GM21825 (cell line): ENCODE results near the gene FLYWCH2.
"Not testable (repeated sequence)": the region's sequence is repeated elsewhere in the genome, so short reads cannot be mapped to it uniquely, and the experiment has no call there.

Experiments used
- ATAC-seq: cut with Tn5 transposase; IDR thresholded peaks from one replicate; pipeline ENCODE4 v1.9.1; 2021; ENCODE audit warnings: mild to moderate bottlenecking, moderate library complexity; ENCODE audit not compliant: unreplicated experiment

Gene FLYWCH2

GRCh38 chr16:2912330-2913199 lies 29.6 kb downstream of the FLYWCH2 start:
- peak; percentile 8 for ATAC-seq

GRCh38 chr16:2913603-2914002 lies 30.6 kb downstream of the FLYWCH2 start:
- no peak for ATAC-seq

- no peak for ATAC-seq
Observed at GRCh38 chr16:2914233-2914632, 31.2 kb downstream of the FLYWCH2 start.

- ATAC-seq: no peak
Observed at GRCh38 chr16:2915196-2915929, 32.3 kb downstream of the FLYWCH2 start.

GRCh38 chr16:2919511-2920255 lies 36.7 kb downstream of the FLYWCH2 start:
- ATAC-seq: no peak

- no peak for ATAC-seq
Observed at GRCh38 chr16:2923481-2923880, 40.5 kb downstream of the FLYWCH2 start.

- no peak for ATAC-seq
Observed at GRCh38 chr16:2924901-2925755, 42.1 kb downstream of the FLYWCH2 start.

- ATAC-seq: no peak
Observed at GRCh38 chr16:2925951-2926649, 43.1 kb downstream of the FLYWCH2 start.

- ATAC-seq: no peak
Observed at GRCh38 chr16:2926650-2926999, 43.6 kb downstream of the FLYWCH2 start.

- peak; percentile 68 for ATAC-seq
Observed at GRCh38 chr16:2927010-2927646, 44.1 kb downstream of the FLYWCH2 start.

- ATAC-seq: not testable (repeated sequence)
Observed at GRCh38 chr16:2928151-2928550, 45.1 kb downstream of the FLYWCH2 start.

GRCh38 chr16:2928796-2929195 lies 45.8 kb downstream of the FLYWCH2 start:
- ATAC-seq: no peak

GRCh38 chr16:2929693-2930092 lies 46.7 kb downstream of the FLYWCH2 start:
- ATAC-seq: no peak

- no peak for ATAC-seq
Observed at GRCh38 chr16:2930236-2930635, 47.2 kb downstream of the FLYWCH2 start.

- ATAC-seq: not testable (repeated sequence)
Observed at GRCh38 chr16:2931231-2931914, 48.4 kb downstream of the FLYWCH2 start.

- ATAC-seq: no peak
Observed at GRCh38 chr16:2933136-2933535, 50.1 kb downstream of the FLYWCH2 start.

GRCh38 chr16:2933701-2934100 lies 50.7 kb downstream of the FLYWCH2 start:
- ATAC-seq: no peak

GRCh38 chr16:2934450-2934849 lies 51.4 kb downstream of the FLYWCH2 start:
- ATAC-seq: no peak
